ENCODE measurements around the gene WDR5.

WDR5 gene

DNA sequence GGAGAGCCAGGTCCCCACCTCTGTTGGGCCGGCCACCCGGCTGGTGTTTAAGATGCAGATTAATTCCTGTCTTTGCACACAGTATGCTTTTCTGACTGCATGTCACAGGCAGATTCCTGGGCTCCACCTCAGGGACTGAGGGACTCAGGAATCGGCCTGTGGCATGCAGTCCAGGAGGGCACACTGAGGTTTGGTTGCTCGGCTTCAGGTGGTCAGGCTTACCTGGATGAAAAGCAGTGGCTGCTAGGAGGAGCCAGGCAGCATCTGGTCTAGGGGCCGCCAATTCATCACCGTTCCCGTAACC, 1.1 kb downstream of the WDR5 start:
- TF ChIP-seq JUND (IDR thresholded peaks at IDR 0.05; ENCODE audit: low read depth), result no peak
- in situ Hi-C loops (cut with HindIII; ENCODE audit: low pct_unique_long_range_greater_than_20kb, low sequenced_read_pairs), result no loop called here

DNA sequence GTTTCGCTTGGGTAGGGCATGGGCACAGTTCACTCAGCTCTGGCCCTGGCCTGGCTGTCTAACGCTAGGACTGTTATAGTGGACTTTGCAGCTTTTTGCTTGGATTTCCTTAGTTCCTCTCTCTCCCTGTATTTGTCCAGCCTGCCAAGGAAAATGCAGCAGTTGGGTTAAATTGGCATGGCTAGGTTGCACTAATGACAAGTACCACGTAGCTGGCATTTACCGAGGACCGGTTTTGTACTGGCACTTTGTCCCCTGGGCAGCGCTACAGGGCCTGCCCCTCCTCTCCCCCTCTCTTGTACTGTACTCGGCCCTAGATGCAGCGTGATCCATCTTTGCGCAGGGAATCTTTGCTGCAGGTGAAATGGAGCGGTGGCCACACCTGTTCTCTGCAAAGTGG, 2.4 kb downstream of the WDR5 start:
- no peak for TF ChIP-seq JUND (IDR thresholded peaks at IDR 0.05; ENCODE audit: low read depth)
- in situ Hi-C loops (cut with HindIII; ENCODE audit: low pct_unique_long_range_greater_than_20kb, low sequenced_read_pairs), result no loop called here
- no peak for DNase-seq (ENCODE audit: low read depth in 1 of 2, low spot score in 1 of 2)

More for the DNA sequence above, 1.1 kb downstream of the WDR5 start:
- no peak for DNase-seq (ENCODE audit: low read depth in 1 of 2, low spot score in 1 of 2)

DNA sequence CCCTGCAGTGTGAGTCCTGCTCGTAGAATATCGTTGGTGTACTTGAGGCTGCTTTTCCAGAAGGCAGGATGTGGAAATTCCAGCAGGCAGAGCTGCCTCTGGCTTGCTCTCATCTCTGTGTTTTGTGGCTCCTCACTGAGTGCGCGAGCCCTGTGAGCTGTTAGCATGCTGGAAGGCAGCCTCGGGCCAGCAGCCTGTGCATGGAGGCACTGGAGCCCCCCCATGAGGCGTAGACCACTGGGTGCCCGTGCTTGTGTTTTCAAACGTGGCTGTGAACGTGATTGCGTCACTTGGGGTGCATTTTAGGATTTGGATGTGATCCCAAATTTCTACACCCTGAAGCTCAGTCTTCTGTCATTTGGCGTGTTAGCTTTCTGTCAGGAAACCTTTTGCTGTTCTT, 3.2 kb downstream of the WDR5 start:
- in situ Hi-C loops (cut with HindIII; ENCODE audit: low pct_unique_long_range_greater_than_20kb, low sequenced_read_pairs), result no loop called here
- no peak for DNase-seq (ENCODE audit: low read depth in 1 of 2, low spot score in 1 of 2)
- TF ChIP-seq JUND (IDR thresholded peaks at IDR 0.05; ENCODE audit: low read depth), result no peak

DNA sequence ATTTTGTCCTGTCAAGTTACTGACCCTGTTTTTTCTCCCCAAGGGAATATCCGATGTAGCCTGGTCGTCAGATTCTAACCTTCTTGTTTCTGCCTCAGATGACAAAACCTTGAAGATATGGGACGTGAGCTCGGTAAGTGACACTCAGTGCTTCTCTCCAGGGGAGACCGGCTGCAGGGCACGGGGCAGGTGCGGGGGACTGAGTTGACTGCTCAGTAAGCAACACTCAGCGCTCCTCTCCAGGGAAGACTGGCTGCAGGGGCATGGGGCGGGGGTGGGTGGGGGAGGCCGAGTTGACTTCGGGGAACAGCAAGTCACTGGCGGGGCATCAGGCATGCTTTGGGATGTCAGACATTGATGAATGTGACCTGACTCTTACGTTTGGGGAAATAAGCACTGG, 6.0 kb downstream of the WDR5 start:
- DNase-seq (ENCODE audit: low read depth in 1 of 2, low spot score in 1 of 2), result no peak
- TF ChIP-seq JUND (IDR thresholded peaks at IDR 0.05; ENCODE audit: low read depth), result no peak
- in situ Hi-C loops (cut with HindIII; ENCODE audit: low pct_unique_long_range_greater_than_20kb, low sequenced_read_pairs), result no loop called here

DNA sequence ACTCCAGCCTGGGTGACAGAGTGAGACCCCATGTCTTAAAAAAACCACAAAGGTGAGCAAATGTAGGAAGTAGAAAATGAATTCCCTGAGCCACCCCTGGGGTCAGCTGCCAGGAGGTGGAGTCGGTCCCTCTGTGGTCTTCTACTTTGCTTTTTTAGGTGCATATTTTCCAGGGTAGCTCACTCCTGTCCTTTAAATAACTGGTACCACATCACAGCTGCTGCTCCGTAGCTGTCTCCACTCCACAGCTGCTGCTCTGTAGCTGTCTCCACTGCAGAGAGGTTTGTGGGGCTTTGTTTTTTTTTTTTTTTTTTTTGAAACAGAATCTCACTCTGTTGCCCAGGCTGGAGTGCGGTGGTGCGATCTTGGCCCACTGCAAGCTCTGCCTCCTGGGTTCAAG, 8.9 kb downstream of the WDR5 start:
- DNase-seq (ENCODE audit: low read depth in 1 of 2, low spot score in 1 of 2), result no peak
- no peak for TF ChIP-seq JUND (IDR thresholded peaks at IDR 0.05; ENCODE audit: low read depth)
- in situ Hi-C loops (cut with HindIII; ENCODE audit: low pct_unique_long_range_greater_than_20kb, low sequenced_read_pairs), result no loop called here

DNA sequence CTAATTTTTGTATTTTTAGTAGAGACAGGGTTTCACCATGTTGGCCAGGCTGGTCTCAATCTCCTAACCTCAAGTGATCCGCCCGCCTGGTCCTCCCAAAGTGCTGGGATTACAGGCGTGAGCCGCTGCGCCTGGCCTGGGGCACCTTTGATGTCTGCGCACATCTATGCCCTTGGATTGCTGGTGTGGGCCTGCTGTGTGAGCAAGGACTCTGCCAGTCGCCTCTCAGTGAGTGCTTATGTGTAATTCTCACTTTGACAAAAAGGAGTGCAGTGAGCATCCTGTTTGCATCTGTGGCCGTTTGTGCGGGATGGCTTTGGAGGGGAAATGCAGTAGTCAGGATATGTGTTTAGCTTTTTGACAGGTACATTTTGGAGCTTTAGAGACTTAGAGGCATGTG, 9.4 kb downstream of the WDR5 start:
- DNase-seq (ENCODE audit: low read depth in 1 of 2, low spot score in 1 of 2), result no peak
- no peak for TF ChIP-seq JUND (IDR thresholded peaks at IDR 0.05; ENCODE audit: low read depth)
- in situ Hi-C loops (cut with HindIII; ENCODE audit: low pct_unique_long_range_greater_than_20kb, low sequenced_read_pairs), result no loop called here

DNA sequence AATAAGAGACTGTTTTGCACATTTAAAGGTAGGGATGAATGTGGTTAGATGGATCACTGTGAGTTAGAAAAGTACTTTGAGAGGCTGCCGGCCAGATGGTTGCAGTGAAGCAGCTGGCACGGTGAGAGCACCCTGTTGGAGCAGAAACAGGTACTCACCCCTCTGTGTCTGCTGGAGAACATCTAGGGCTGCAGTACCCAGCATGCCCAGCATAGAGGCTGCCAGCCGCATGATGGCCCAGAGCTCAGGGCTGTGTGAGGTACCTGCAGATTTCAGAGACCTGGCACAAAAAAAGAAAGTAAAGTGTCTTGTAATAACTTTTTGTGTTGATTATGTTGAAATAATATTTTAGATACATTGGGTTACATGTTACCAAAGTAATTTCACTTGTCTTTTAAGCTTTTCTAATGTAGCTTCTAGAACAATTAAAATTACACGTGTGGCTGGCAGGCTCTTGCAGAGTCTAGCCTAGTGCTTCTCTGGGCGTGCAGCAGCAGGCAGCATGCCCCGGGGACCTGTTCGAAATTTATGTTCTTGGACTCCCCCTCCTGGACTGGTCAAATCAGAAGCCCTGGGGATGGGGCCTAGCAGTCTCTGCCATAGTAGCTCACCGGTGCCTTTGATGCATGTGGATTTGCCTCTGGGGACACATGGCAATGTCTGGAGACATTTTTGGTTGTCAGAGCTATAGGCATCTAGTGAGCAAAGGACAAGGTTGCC, 11.1 kb downstream of the WDR5 start:
- in situ Hi-C loops (cut with HindIII; ENCODE audit: low pct_unique_long_range_greater_than_20kb, low sequenced_read_pairs), result no loop called here
- DNase-seq (ENCODE audit: low read depth in 1 of 2, low spot score in 1 of 2), result no peak
- TF ChIP-seq JUND (IDR thresholded peaks at IDR 0.05; ENCODE audit: low read depth), result no peak

DNA sequence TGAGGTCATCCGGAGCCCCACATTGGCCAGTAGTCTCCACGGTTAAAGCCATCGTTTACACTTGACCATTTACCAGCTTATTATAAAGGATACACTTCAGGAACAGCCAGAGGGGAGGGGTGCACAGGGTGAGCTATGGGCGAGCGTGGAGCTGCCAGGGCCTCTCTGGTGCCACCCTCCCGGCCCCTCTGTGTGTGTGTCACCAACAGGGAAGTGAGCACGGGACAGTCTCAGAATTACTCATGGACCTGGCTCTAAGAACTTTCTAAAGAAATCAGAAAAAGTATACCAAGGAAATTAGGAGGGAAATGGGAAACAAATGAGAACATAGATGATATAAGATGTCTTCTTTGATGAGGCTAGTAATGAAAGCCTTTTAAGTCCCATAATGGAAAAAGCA, 13.5 kb downstream of the WDR5 start:
- TF ChIP-seq JUND (IDR thresholded peaks at IDR 0.05; ENCODE audit: low read depth), result no peak
- no peak for DNase-seq (ENCODE audit: low read depth in 1 of 2, low spot score in 1 of 2)
- in situ Hi-C loops (cut with HindIII; ENCODE audit: low pct_unique_long_range_greater_than_20kb, low sequenced_read_pairs), result no loop called here

DNA sequence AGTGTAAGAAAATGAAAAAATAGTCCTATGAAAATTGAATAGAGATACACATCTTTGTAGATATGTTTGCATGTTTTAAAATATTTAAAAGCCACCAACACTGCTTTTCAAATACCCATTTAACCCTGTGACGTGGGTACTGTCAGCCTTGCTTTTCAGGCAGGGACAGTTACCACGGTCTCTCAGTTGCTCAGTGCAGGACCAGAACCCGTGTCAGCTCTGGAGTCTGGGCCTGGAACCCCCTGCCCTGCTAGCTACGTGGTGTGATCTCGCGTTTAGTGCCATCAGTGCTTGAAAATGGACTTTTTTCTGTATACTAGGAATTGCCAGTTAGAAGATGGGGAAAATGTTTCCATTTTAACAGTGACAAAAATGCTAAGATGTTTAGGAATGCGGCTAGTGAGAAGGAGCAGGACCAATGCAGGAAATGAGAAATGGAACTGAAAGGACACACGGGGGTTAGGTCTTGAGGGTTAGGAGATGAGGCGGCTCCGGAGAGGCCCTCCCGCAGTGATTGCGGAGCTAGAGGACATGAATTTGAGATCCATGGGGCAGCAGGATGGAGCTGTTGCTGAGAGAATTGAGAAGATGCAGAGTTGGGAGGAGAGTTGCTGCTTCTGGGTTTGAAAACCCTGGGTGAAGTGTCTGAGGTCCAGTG, 14.8 kb downstream of the WDR5 start:
- DNase-seq (ENCODE audit: low read depth in 1 of 2, low spot score in 1 of 2), result no peak
- TF ChIP-seq JUND (IDR thresholded peaks at IDR 0.05; ENCODE audit: low read depth), result no peak
- in situ Hi-C loops (cut with HindIII; ENCODE audit: low pct_unique_long_range_greater_than_20kb, low sequenced_read_pairs), result no loop called here

DNA sequence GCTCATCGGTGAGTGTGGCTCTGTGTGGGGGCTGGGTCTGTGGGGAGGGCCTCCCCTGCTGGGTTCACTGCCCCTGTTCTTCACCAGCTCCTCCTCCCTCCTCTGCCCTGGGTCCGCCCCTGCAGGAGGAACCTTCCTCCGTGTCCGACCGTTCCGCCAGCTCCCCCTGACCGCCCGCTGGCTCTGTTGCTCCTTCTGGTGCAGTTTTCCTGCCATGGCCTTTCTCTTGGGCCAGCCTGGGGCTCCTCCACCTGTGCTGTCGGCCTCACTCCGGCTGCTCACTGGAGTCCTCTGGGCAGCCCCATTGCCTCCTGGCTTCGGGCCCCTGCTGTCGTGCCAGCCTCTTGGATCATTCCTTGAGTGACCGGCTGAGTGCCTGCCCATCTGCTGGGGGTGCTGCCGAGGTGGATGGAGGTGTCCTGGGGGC, 16.2 kb downstream of the WDR5 start:
- in situ Hi-C loops (cut with HindIII; ENCODE audit: low pct_unique_long_range_greater_than_20kb, low sequenced_read_pairs), result no loop called here
- no peak for DNase-seq (ENCODE audit: low read depth in 1 of 2, low spot score in 1 of 2)
- no peak for TF ChIP-seq JUND (IDR thresholded peaks at IDR 0.05; ENCODE audit: low read depth)

DNA sequence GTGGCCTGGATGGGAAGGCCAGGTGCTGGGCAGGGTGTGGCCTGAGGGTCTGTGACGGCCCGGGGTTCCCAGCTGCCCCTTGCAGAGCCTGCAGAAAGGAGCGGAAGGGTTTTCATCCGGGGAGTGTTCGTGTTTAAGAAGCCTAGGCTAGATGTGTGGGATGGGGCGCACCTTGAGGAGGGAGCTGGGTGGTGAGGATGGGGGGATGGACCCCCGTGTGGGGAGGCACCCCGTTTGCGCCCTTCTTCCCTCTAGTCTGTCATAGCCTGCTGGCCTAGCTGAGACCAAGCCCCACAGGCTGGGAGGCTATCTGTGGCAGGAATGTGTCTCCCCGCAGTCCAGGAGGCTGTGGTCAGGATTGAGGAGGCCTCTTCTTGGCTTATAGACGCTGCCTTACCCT, 16.6 kb downstream of the WDR5 start:
- no peak for DNase-seq (ENCODE audit: low read depth in 1 of 2, low spot score in 1 of 2)
- in situ Hi-C loops (cut with HindIII; ENCODE audit: low pct_unique_long_range_greater_than_20kb, low sequenced_read_pairs), result no loop called here
- TF ChIP-seq JUND (IDR thresholded peaks at IDR 0.05; ENCODE audit: low read depth), result no peak

DNA sequence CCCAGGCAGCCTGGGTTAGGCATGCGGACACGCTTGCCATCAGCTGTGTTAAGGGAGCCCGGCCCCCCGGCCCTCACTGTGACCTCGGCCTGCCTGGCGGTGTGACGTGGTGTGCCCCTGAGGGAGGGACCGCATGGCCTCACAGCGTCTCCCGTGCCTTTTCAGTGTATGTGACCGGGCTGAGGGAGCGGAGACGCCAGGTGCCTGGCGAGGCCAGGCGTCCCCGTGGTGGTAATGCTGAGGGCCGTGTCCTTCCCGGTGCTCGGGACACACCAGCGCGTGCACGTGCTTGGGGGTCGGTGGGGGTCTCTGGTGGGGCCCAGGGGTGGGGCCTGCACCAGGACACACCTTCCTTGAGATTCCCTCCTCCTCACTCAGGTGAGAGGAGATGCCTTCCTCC, 17.6 kb downstream of the WDR5 start:
- in situ Hi-C loops (cut with HindIII; ENCODE audit: low pct_unique_long_range_greater_than_20kb, low sequenced_read_pairs), result no loop called here
- DNase-seq (ENCODE audit: low read depth in 1 of 2, low spot score in 1 of 2), result no peak
- no peak for TF ChIP-seq JUND (IDR thresholded peaks at IDR 0.05; ENCODE audit: low read depth)

DNA sequence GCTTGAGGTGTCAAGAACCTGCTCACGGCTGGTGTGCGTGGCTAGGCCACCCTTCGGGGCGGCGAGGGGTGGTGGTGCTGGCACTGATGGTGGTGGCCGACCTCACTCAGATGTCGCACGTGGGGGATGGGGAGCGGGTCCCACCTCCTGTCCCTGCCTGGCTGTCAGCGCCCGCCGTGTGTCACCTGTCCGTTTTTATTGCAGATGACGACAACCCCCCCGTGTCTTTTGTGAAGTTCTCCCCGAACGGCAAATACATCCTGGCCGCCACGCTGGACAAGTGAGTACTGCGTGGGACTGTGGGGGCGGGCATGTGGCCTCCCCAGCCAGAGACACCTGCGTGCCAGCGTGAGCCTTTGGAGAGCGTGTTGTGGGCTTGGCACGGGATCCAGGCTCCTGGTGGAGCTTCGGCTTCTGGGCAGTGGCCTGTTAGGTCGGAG, 18.4 kb downstream of the WDR5 start:
- TF ChIP-seq JUND (IDR thresholded peaks at IDR 0.05; ENCODE audit: low read depth), result no peak
- DNase-seq (ENCODE audit: low read depth in 1 of 2, low spot score in 1 of 2), result no peak
- in situ Hi-C loops (cut with HindIII; ENCODE audit: low pct_unique_long_range_greater_than_20kb, low sequenced_read_pairs), result no loop called here
